HT-29 (cell line): ENCODE data around the gene COG2. TPM values are rescaled to one million over a fixed set of nuclear protein-coding genes. Genes with fewer than 3 reads are reported as not detected.

Experiments used
- DNase-seq: peaks from one replicate; pipeline ENCODE4 v3.0.0-alpha.2; 2015; ENCODE audit warnings: low spot score
- total RNA-seq: library from RNA; depleted of rRNA; stranded (reverse); fragments of >200 nt; shearing (Covaris generic); gene quantifications from 2 replicates; pipeline ENCODE4 v1.2.3, GENCODE V29; 2014

COG2 gene
- total RNA-seq, 1 experiment from 2014 or later = 18.6 TPM

DNA sequence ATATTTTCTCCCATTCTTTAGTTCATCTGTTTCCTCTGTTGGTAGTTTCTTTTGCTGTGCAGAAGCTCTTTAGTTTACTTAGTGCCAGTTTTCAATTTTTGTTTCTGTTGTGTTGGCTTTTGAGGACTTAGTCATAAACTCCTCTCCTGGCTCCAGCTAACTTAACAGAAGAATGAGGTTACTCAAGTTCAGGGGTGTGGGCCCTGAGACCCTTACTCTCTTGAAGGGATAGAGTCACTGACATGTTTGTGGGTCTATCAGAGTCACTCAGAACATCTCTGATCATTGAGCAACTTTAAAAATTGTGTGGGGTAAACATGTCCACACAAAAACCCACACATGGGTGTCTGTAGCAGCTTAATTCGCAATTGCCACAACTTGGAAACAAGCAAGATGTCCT, 57.4 kb downstream of the COG2 start:
- DNase-seq = no peak

DNA sequence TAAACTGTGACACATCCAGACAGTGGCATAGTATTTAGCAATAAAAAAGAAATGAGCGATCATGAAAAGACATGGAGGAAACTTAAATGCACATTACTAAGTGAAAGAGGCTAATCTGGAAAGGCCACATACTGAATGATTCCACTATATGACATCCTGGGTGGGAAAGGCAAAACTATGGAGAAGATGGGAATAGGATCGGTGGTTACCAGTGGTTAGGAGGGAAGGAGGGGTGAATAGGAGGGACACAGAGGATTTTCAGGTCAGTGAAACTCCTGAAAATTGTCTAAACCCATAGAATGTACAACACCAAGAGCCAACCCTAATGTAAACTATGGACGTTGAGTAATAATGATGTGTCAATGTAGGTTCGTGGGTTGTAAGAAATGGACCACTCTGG, 57.9 kb downstream of the COG2 start:
- no peak for DNase-seq

GRCh38 chr1:230701434-230701833, 59.2 kb downstream of the COG2 start:
- no peak for DNase-seq

GRCh38 chr1:230701895-230702768, 59.9 kb downstream of the COG2 start:
- DNase-seq = no peak

- DNase-seq = peak; percentile 79
Observed at GRCh38 chr1:230702934-230703678, 60.8 kb downstream of the COG2 start.

- no peak for DNase-seq
Observed at GRCh38 chr1:230703679-230704385, 61.6 kb downstream of the COG2 start.

DNA sequence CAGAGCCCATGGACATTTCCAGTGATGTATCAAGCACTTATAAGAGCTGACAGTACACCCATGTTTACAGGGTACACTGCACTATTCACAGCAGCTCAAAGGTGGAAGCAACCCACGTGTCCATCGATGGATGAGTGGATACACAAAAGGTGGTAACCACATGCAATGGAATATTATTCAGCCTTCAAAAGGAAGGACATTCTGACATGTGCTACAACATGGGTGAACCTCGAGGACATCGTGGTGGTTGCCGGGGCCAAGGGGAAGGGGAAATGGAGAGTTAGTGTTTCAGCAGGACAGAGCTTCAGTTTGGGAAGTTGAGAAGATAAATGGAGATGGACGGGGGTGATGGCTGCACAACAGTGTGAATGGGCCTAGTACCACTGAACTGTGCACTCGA, 62.5 kb downstream of the COG2 start:
- no peak for DNase-seq

GRCh38 chr1:230705289-230706019, 63.2 kb downstream of the COG2 start:
- no peak for DNase-seq

DNA sequence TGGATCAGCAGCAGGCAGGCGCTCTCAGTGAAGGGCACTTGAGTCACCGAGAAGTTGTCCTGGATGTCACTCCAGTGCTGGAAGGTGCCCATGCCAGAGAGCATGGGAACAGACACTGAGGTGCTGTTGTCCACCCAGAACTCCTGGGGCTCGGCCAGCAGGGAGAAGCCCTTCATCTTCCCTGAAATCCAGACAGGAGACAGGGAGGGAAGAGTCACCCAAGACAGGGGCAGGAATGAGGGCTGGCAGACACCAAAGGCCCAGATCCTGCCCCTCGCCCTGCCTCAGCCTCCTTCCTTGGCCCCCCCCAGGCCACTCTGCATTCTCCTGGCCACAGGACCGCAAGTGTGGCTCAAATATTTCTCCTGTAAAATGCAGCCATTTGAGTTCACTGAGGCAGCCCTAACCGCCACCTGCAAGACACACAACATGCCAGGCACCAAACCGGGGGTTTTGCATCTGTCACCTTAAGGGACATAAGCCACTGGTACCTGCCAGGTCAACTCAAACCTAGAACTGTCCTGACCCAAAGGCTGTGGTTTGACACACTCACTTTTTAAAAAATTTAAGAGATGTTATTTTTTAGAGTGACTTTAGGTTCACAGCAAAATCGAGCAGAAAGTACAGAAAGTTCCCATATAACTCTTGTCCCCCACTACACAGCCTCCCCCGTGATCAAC, 63.9 kb downstream of the COG2 start:
- DNase-seq = no peak

DNA sequence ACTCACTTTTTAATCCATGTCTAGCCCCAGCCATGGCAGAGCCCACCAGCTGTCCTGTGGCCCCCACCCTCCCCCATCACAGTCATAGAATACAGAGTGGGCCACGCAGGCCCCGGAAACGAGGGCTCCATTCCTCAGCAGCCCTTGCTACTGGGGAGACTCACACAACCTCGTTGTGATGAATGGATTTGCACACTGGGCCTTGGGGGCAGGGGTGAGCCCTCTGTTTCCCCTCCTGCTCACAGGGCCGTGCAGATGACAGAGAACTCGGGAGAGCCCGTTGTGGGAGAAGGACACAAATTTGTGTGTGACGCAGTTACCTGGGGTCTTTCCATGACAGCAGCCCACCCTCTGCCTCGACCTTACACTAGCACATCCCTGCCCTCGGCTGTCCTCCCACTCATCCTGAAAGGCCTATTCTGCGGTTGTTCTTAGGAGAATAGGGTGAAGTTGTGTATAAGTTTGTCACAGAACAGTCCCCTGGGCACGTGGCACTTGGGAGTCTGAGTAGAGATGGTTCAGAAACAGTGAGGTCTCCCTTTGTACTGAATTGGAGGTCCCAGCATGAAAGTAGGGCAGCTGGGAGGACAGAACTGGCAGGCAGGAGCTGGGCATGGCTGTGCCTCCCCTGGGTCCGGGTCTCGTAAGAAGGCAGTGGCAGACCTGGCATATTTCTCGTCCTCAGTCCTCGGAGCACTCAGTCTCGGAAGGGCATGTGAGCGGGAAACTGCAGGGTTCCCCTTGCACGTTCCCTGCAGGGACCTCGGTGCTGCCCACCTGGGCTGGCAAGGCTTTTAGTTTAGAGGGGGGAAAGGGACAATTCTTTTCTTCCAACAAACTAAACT, 64.8 kb downstream of the COG2 start:
- no peak for DNase-seq

GRCh38 chr1:230707732-230708630, 65.7 kb downstream of the COG2 start:
- no peak for DNase-seq

DNA sequence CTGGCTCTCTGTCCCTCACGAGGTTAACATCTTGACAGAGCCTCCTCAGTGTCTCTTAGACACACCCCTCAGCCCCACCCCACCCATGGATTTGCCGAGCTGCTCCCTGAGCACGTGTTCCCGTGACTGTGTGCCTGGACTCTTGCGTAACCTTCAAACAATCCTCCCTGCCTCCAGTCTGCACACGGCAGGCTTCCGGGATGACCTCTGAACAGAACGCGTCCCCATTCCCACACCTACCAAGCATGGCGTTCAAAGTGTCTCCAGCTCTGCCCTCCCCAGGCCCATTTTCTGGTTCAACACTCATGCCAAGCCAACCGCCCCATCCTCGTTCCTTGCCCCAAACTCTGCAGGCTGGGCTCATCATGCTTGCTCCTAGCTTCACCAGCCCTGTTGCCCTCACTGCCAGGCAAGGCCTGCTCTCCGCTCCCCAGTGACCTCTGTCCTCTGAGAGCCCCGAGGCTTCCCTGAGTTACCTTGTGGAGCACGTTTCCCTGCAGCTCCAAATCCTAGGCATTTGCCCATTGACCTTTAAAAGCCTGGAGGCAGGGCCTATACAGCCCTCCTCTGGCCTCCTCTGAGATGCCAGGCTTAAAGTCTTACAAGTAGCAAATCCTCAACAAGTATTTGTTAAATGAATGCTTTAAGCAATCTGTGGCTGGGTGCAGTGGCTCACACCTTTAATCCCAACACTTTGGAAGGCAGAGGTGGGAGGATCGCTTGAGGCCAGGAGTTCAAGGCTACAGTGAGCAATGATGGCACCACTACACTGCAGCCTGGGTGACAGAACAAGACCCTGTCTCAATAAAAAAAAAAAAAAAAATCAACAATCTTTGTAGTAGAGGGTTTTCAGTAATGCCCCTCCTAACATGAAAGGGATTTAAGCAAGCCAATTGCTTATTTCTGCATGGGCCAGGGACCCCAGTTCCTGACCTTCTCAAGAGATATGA, 66.6 kb downstream of the COG2 start:
- peak; percentile 59 for DNase-seq

DNA sequence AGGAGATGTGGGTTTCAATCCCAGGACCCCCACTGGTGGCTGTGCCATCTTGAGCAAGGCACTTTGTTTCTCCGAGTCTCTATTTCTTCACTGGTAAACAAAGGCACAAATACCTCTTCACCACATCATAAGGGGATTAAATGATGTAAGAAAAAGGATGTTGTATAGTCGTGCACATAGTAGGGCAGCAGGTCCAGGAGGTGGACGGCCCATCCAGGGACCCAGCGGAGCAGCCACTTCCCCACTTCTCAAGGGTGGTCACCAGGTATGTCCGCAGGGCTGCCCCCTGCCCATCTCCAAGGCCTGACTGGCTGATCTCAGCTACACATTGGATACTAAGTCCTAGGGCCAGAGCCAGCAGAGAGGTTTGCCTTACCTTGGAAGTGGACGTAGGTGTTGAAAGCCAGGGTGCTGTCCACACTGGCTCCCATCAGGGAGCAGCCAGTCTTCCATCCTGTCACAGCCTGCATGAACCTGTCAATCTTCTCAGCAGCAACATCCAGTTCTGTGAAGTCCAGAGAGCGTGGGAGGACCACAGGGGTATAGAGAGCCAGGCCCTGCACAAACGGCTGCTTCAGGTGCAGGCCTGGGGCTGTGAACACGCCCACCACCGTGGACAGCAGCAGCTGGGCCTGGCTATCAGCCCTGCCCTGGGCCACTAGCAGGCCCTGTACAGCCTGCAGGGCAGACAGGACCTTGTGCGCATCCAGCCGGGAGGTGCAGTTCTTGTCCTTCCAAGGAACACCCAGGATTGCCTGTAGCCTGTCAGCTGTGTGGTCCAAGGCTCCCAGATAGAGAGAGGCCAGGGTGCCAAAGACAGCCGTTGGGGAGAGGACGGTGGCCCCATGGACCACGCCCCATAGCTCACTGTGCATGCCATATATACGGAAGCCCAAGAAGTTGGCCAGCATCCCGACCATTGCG, 67.6 kb downstream of the COG2 start:
- no peak for DNase-seq

DNA sequence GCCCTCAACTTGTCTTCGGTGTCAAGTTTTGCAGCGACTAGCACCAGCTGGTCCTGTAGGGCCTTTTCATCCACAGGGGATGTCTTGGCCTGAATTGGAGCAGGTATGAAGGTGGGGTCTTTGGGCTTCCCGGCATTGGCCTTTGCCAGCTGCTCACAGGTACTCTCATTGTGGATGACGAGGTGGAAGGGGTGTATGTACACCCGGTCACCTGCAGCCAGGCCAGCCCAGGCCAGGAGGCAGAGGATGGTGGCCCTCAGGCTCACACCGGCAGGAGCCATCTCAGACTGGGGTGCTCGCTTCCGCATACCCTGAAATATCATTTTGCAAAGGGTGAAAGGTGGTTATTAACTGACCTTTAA, 68.2 kb downstream of the COG2 start:
- DNase-seq = no peak

DNA sequence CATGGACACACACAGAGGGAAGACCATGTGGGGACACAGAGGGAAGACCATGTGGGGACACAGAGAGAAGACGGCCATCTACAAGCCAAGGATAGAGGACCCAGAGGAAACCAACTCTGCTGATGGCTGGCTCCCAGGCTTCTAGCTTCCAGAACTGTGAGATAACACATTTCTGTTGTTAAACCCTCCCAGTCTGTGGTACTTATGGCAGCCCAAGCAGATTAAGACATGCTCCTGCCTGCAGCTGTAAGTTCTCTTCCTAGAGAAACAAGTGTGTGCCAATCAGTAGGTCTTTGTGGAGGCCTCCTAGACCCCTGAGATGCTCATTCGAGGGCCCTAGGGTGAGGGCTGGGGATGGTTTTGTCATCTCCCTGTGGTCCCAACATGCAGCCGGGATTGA, 69.0 kb downstream of the COG2 start:
- no peak for DNase-seq

DNA sequence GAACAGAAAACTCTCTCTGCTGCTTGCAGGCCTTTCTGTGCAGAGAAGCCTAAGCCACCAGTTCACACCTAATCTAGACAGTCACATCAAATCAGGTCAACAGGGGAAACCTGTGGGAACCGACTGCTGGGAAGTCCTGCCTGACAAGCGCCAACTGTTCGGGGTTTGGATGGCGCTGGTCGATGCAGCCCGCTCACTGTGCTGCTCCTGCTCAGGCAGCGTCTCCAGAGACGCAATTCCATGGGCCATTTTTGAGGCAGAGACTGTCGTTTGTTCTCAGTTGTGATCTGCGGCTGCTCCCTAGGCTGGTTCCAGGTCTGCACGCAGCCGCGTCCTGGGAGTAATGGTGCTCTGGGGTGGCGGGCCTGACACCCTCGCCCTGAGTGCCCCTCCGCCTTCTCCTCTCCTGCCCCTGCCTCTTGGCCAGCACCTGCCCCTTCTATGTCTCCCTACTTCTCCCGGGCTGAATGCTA, 70.2 kb downstream of the COG2 start:
- DNase-seq = no peak

DNA sequence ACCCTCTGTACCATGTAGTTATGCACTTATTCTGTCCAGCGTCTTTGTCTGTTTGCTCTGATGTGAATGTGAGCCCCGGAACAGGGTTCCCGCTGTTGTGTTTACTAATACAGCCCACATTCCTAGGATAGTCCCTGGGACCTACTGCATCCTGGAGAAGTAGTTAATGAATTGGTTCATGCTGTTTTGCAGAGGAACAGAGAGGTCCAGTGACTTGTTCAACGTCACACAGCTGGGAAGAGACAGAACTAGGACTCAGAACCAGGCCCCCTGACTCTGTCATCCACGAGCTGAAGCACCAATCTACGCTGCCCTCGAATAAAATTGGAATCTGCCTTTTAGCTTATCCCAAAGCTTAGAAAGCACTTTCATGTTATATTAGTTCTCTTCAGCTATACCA, 70.9 kb downstream of the COG2 start:
- no peak for DNase-seq
